ENCODE measurements around the gene P2RX1.

DNA sequence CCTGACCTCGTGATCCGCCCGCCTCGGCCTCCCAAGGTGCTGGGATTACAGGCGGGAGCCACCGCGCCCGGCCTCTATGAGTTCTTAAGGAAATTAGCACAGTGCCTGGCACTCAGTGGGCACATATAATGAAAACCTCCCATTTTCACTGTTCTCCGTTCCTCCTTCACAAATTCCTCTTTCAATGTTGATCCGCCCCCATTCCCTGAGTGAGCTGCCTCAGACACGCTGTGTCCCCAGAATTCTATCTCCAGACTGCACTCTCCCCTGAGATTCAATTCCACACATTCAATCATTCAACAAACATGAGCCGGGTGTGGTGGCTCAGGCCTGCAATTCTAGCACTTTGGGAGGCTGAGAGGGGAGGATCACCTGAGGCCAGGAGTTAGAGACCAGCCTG lies 7.0 kb downstream of the P2RX1 start:
- TF ChIP-seq, protein P1, sequence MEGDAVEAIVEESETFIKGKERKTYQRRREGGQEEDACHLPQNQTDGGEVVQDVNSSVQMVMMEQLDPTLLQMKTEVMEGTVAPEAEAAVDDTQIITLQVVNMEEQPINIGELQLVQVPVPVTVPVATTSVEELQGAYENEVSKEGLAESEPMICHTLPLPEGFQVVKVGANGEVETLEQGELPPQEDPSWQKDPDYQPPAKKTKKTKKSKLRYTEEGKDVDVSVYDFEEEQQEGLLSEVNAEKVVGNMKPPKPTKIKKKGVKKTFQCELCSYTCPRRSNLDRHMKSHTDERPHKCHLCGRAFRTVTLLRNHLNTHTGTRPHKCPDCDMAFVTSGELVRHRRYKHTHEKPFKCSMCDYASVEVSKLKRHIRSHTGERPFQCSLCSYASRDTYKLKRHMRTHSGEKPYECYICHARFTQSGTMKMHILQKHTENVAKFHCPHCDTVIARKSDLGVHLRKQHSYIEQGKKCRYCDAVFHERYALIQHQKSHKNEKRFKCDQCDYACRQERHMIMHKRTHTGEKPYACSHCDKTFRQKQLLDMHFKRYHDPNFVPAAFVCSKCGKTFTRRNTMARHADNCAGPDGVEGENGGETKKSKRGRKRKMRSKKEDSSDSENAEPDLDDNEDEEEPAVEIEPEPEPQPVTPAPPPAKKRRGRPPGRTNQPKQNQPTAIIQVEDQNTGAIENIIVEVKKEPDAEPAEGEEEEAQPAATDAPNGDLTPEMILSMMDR (IDR thresholded peaks at IDR 0.05; ENCODE audit: low read length) = no peak
- no peak for TF ChIP-seq EZH2 (IDR thresholded peaks at IDR 0.05; ENCODE audit: borderline replicate concordance, low read length)
